Osteocyte (in vitro differentiated cells): ENCODE data around the gene GUCY2F. TPM values are rescaled to one million over a fixed set of nuclear protein-coding genes. Genes with fewer than 3 reads are reported as not detected.

Source experiments
- DNase-seq: peaks from one replicate; pipeline ENCODE4 v3.0.0; 2021; ENCODE audit warnings: mixed read lengths; ENCODE audit not compliant: unreplicated experiment; ENCODE audit errors: extremely low spot score
- H3K27ac Mint-ChIP-seq: one replicate; pipeline ENCODE4 v1.8.0; 2021; ENCODE audit warnings: mild to moderate bottlenecking, mixed read lengths; ENCODE audit not compliant: unreplicated experiment
- H3K27me3 Mint-ChIP-seq: one replicate; pipeline ENCODE4 v1.8.0; 2021; ENCODE audit warnings: mixed read lengths; ENCODE audit not compliant: unreplicated experiment
- H3K36me3 Mint-ChIP-seq: one replicate; pipeline ENCODE4 v1.8.0; 2021; ENCODE audit warnings: mixed read lengths; ENCODE audit not compliant: unreplicated experiment
- H3K4me1 Mint-ChIP-seq: one replicate; pipeline ENCODE4 v1.8.0; 2021; ENCODE audit warnings: mixed read lengths; ENCODE audit not compliant: unreplicated experiment
- H3K4me3 Mint-ChIP-seq: one replicate; pipeline ENCODE4 v1.8.0; 2021; ENCODE audit warnings: mild to moderate bottlenecking, moderate library complexity, mixed read lengths; ENCODE audit not compliant: unreplicated experiment
- H3K9me3 Mint-ChIP-seq: one replicate; pipeline ENCODE4 v1.8.0; 2021; ENCODE audit warnings: mixed read lengths; ENCODE audit not compliant: unreplicated experiment
- CTCF ChIP-seq: fragments of 200-600 bp; sonication (generic); IDR thresholded peaks from 2 replicates; pipeline ENCODE4 v1.5.0; 2021; ENCODE audit warnings: antibody characterized with exemption, mild to moderate bottlenecking, moderate library complexity
- total RNA-seq: library from RNA; stranded (reverse); gene quantifications from 2 replicates; pipeline ENCODE4 v1.2.1, GENCODE V29; 2021

Gene GUCY2F
- total RNA-seq, 1 donor from 2014 or later = not detected

- Mint-ChIP-seq H3K4me1 (peaks cover 42% of the 10 kb centered on the region), H3K4me3 (no peak overlapping the region), H3K27me3 (no peaks in the 10 kb centered on the region), H3K36me3 (no peaks in the 10 kb centered on the region), H3K9me3 (no peaks in the 10 kb centered on the region), H3K27ac (no peak overlapping the region)
- TF ChIP-seq CTCF = no peak
- DNase-seq = no peak
Observed at GRCh38 chrX:109373468-109373867, 108.4 kb downstream of the GUCY2F start.

GRCh38 chrX:109372716-109373115, 109.2 kb downstream of the GUCY2F start:
- H3K27me3 Mint-ChIP-seq = no peaks in the 10 kb centered on the region
- no peak for DNase-seq
- H3K9me3 Mint-ChIP-seq = no peaks in the 10 kb centered on the region
- no peak overlapping the region for H3K27ac Mint-ChIP-seq
- no peaks in the 10 kb centered on the region for H3K36me3 Mint-ChIP-seq
- peaks cover 37% of the 10 kb centered on the region for H3K4me1 Mint-ChIP-seq
- H3K4me3 Mint-ChIP-seq = no peak overlapping the region
- TF ChIP-seq CTCF = no peak

DNA sequence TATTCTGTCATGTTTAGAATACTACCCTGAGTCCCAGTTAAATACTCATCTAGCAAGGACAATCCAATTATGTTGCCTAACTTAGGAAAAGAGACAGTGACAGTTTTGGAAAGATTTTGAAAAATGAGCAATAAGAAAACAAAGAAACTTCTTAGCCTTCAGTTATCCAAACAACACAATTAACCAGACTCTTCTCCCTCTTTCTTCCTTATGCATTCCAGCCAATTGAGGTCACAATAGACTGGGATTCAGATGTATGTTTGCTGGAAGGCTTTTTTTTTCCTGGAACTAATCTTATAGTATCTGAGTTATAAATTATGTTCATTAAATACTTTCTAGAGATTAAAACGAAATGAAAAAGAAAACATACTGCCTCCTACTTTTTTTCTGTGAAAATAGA, 109.6 kb downstream of the GUCY2F start:
- Mint-ChIP-seq H3K9me3 (no peaks in the 10 kb centered on the region), H3K4me1 (peaks cover 33% of the 10 kb centered on the region), H3K36me3 (no peaks in the 10 kb centered on the region), H3K27ac (no peak overlapping the region), H3K4me3 (no peak overlapping the region), H3K27me3 (no peaks in the 10 kb centered on the region)
- TF ChIP-seq CTCF = no peak
- DNase-seq = no peak

DNA sequence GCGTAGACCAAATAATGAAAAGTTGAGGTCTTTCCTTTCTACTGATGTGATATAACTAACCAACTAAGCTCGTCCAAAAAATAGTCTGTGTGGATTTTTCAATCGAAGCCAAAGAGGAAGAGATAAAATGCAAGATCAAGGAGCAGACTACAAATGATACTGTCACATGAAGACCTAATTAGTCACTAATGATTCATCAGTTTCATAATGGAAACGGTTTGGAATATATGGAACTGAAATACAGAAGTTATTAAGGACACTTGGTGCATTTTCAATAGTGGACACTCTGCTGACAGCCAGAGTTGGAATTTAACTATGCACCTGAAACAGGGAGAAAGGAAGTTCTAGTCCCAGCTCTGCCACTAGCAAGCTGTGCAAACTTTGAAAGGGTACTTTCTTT, 119.8 kb downstream of the GUCY2F start:
- H3K36me3 Mint-ChIP-seq = no peaks in the 10 kb centered on the region
- H3K27ac Mint-ChIP-seq = no peak overlapping the region
- peaks cover 18% of the 10 kb centered on the region for H3K27me3 Mint-ChIP-seq
- peaks cover 3% of the 10 kb centered on the region for H3K9me3 Mint-ChIP-seq
- no peak overlapping the region for H3K4me3 Mint-ChIP-seq
- peaks cover 7% of the 10 kb centered on the region for H3K4me1 Mint-ChIP-seq
- no peak for DNase-seq
- no peak for TF ChIP-seq CTCF

GRCh38 chrX:109360301-109360700, 121.6 kb downstream of the GUCY2F start:
- Mint-ChIP-seq H3K27me3 (peaks cover 13% of the 10 kb centered on the region), H3K9me3 (peaks cover 3% of the 10 kb centered on the region), H3K4me3 (no peak overlapping the region), H3K4me1 (peaks cover 7% of the 10 kb centered on the region), H3K27ac (no peak overlapping the region), H3K36me3 (no peaks in the 10 kb centered on the region)
- DNase-seq = no peak
- TF ChIP-seq CTCF = no peak
